Hepatocyte (in vitro differentiated cells): Measurements from ENCODE around the gene MIPOL1.

Experiments used
- CTCF ChIP-seq: fragments of 200-600 bp; sonication (generic); IDR thresholded peaks from 2 replicates; pipeline ENCODE4 v1.5.1; 2016; ENCODE audit warnings: antibody characterized with exemption, mild to moderate bottlenecking; ENCODE audit not compliant: poor library complexity
- EZH2phosphoT487 ChIP-seq: fragments of 200-600 bp; sonication (generic); IDR thresholded peaks from one replicate; pipeline ENCODE4 v1.6.1; 2018; ENCODE audit warnings: antibody characterized with exemption, mild to moderate bottlenecking, low read depth, moderate library complexity; ENCODE audit not compliant: unreplicated experiment, severe bottlenecking

DNA sequence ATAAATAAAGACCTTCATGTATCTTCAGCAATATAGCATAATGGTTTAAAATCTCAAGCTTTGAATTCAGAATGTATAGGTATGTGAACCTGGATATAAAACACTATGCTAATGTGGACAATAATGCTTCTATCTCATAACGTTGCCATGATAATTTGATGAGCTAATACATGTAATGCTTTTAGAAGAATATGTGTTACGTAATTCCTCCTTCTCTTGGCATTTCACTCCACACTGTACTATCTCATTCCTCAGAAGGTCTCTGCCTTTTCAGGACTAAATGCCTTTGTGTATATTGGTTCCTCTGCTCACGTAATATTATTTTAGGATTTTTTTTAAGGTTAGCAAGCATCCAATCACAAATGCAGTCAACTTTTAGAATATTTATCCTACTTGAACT is 310.8 kb downstream of the MIPOL1 start:
- TF ChIP-seq EZH2phosphoT487 (no peak), CTCF (no peak)
